ENCODE measurements around the gene BARX1.

The BARX1 gene

DNA sequence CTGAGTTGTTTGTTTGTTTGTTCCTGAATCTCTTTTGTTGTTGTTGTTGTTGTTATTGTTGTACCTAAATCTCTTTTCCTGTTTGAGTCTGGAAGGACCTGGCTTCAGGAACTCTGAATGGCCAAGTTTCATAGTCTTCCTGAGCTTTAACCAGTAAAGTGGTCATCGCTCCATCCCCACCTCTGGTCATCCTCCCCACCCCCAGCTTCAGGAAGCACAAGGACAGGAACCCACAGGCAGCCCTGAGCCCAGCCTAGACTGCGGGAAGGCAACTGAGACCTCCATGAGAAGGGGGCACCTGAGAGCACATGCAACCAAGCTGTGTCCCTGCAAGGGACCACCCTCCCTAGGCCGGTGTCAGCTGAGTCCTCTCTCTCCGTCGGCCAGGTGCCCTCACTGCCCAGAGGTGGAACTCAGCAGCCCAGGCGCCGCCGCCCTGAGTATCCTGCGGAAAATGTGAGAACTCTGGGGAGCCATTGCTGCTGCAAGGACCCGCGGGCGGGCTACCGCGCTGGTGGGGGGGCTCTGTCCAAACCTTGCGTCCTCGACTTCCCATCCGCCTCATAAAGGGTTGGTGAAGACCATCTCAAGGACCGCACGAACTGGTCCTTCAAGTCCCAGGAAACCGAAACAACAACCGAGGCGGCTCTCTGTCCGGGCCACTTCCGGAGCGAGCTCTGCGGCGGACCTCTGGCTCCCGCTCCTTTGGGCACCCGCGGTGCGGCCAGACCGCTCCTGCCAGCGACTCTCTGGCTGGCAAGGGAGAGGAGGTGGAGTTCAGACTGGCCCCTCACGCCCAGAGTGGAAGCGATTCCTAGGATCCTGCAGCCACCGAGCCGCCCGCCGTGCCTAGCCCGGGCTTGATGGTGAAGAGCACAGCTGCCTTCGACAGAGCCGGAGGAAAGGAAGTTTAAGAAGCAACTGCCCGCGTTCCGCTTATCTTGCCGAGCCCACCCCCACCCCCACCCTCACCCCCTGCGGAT is 4.2 kb downstream of the BARX1 start:
- no peak for DNase-seq (ENCODE audit: low read depth)
- peak overlapping the region; percentile 36 for H3K4me3 ChIP-seq (ENCODE audit: low read depth, low read length)
- TF ChIP-seq, protein P1, sequence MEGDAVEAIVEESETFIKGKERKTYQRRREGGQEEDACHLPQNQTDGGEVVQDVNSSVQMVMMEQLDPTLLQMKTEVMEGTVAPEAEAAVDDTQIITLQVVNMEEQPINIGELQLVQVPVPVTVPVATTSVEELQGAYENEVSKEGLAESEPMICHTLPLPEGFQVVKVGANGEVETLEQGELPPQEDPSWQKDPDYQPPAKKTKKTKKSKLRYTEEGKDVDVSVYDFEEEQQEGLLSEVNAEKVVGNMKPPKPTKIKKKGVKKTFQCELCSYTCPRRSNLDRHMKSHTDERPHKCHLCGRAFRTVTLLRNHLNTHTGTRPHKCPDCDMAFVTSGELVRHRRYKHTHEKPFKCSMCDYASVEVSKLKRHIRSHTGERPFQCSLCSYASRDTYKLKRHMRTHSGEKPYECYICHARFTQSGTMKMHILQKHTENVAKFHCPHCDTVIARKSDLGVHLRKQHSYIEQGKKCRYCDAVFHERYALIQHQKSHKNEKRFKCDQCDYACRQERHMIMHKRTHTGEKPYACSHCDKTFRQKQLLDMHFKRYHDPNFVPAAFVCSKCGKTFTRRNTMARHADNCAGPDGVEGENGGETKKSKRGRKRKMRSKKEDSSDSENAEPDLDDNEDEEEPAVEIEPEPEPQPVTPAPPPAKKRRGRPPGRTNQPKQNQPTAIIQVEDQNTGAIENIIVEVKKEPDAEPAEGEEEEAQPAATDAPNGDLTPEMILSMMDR (IDR thresholded peaks at IDR 0.05; ENCODE audit: control insufficient read depth, extremely low read depth, insufficient read depth), result no peak

DNA sequence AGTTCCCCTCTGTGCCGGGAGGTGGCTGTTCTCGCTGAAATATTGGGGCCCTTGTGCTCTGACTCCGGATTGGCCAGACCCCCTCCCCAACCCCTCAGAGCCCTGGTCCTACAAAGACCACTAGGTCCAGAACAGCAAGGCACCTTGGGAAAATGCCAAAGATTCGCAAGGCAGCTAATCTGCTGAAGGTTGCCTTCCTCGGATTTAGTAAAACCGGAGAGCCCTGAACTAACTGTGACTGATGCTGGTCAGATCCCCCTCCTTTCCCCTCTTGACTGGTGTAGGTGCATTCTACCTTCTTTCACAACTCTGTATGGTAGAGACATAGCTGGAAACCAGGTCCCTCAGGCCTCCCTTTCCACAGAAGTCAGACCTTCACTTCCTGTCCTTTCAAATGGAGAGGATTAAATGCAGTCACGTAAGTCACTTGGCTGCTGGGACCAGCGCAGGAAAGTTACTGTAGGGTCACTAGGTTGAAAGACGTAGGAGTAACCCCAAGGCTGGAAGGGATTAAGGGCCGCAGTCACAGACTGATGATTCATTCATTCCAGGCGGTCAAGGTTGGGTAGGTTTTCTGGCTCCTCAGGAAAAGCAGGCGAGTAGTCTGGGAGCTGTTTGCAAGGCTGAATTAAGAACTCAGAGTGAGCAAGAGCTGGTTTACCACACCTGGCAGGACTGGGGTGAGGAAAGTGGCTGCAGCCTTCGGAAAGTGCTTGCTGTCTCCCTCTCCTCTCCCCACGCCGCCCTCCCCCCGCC is 5.3 kb downstream of the BARX1 start:
- no peak overlapping the region for H3K4me3 ChIP-seq (ENCODE audit: low read depth, low read length)
- DNase-seq (ENCODE audit: low read depth), result no peak
- TF ChIP-seq, protein P1 (IDR thresholded peaks at IDR 0.05; ENCODE audit: control insufficient read depth, extremely low read depth, insufficient read depth), result no peak

DNA sequence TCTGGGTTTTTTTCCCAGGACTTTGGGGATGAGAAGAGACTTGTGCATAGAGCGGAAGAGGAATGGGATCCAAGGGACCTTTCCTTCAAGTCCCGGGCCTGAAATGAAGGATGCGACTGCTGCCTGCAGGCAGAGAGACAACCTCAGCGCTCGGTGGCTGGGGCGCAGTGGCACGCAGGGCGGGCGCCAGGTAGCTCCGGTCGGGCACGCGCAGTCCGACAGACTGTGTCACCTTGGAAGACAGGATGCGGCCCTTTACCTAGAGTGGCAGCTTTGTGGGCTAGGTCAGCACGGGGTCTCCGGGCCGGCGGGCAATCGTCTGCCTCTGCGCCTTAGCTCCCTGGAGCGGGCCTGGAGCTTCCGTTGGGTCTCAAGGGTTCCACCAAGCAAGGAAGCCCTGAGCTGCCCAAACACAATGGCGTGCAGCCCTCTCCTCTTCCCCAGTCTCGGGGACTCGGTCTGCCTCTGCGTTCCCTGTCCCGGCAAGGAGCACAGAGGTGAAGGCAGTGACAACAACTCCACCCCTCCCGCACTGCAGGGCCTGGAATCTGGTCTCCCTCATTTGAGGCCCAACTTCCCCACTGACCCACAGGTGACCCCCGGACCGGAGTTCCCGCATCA is 6.0 kb downstream of the BARX1 start:
- no peak for DNase-seq (ENCODE audit: low read depth)
- H3K4me3 ChIP-seq (ENCODE audit: low read depth, low read length), result no peak overlapping the region
- TF ChIP-seq, protein P1 (IDR thresholded peaks at IDR 0.05; ENCODE audit: control insufficient read depth, extremely low read depth, insufficient read depth), result no peak

DNA sequence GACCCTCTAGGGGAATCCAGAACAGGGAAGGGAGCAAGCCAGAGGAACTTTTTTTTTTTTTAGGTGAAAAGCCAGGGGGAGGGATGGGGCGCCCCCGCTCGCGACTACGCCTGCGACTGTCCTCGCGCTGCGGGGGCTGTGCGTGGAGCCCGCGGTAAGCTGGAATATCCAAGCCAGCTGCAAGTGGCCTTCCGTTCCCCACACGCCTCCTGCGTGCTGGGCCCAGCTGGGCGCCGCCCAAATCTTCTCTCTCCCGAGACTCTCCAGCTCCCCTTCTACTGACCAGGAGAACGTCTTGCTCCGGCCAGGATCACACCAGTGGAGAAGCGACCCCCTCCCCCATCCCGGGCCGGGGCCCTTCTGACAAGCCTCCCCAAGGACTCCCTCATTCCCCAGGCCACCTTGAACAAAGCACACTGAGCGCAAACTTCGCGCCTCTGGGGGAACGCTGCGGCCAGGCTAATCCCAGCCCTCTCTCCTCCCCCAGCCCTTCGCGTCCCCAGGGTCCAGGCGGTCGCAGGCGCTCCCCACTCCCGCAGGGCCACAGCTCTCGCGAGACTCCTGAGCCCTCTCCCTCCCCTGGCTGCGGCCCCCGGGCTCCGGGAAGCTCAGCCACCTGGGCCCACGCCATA is 6.6 kb downstream of the BARX1 start:
- no peak overlapping the region for H3K4me3 ChIP-seq (ENCODE audit: low read depth, low read length)
- TF ChIP-seq, protein P1 (IDR thresholded peaks at IDR 0.05; ENCODE audit: control insufficient read depth, extremely low read depth, insufficient read depth), result no peak
- DNase-seq (ENCODE audit: low read depth), result no peak

DNA sequence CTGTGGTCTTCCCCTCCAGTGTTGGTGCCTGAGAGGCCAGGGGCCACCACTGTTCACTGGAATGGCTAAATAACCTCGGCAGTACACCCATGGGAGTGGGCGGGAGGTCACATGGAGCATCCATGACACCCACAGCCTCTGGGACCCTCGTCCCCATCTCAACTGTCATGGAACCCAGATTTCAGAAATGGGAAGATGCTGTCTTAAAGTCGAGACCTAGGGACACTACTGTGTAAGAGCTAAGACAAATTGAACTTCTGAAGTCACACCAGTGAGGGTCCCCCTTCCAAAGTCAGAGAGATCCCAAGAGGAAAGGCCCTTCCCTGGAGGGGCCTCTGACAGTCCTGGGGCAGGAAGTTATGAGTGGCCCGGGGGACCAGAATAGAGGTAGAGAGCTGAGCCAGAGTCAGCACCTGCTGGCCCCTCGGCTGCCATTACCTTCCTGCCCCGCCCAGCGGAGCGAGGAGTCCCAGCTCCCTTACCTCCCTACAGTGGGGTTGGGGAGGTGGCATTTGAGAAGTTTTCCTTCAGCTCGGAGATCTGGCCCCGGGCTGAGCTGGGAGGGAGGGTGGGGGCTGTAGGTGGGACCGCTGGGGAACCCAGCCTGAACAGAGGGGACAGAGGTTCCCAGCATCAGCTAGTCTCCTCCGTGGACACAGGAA is 7.6 kb downstream of the BARX1 start:
- no peak for DNase-seq (ENCODE audit: low read depth)
- TF ChIP-seq, protein P1 (IDR thresholded peaks at IDR 0.05; ENCODE audit: control insufficient read depth, extremely low read depth, insufficient read depth), result no peak
- H3K4me3 ChIP-seq (ENCODE audit: low read depth, low read length), result no peak overlapping the region

DNA sequence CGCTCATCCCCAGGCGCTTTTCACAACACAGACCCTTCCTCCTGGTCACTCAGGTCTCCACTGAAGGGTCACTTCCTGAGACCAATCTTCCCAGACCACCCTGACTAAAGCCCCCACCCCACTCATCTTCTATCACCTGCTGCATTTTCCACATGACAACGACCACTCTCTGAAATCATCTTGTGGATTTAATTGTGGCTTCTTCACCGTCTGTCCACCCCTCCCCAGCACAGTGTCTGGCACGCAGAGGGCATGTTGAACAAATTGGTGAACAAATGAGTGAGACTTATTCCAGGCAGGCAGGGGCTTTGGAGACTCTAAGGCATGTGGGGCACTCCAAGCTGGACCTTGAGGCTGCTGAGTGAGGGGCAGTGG is 8.8 kb downstream of the BARX1 start:
- TF ChIP-seq, protein P1 (IDR thresholded peaks at IDR 0.05; ENCODE audit: control insufficient read depth, extremely low read depth, insufficient read depth), result no peak
- no peak for DNase-seq (ENCODE audit: low read depth)
- no peak overlapping the region; the same call in 1 of the 2 replicates for H3K4me3 ChIP-seq (ENCODE audit: low read depth, low read length)

Data from LNCaP clone FGC (cell line).